GM20000 (cell line): ENCODE measurements around the gene PKMYT1.

Source experiments
- DNase-seq: peaks from one replicate; pipeline ENCODE4 v3.0.0; 2012; ENCODE audit warnings: low spot score
- TF ChIP-seq, protein P1 (sequence below): IDR thresholded peaks from 2 replicates; pipeline ENCODE4 v1.5.1; 2012; ENCODE audit warnings: mild to moderate bottlenecking, control low read depth; ENCODE audit errors: extremely low read depth, missing control alignments

PKMYT1 gene

GRCh38 chr16:2925951-2926649, 54.1 kb downstream of the PKMYT1 start:
- TF ChIP-seq, protein P1, sequence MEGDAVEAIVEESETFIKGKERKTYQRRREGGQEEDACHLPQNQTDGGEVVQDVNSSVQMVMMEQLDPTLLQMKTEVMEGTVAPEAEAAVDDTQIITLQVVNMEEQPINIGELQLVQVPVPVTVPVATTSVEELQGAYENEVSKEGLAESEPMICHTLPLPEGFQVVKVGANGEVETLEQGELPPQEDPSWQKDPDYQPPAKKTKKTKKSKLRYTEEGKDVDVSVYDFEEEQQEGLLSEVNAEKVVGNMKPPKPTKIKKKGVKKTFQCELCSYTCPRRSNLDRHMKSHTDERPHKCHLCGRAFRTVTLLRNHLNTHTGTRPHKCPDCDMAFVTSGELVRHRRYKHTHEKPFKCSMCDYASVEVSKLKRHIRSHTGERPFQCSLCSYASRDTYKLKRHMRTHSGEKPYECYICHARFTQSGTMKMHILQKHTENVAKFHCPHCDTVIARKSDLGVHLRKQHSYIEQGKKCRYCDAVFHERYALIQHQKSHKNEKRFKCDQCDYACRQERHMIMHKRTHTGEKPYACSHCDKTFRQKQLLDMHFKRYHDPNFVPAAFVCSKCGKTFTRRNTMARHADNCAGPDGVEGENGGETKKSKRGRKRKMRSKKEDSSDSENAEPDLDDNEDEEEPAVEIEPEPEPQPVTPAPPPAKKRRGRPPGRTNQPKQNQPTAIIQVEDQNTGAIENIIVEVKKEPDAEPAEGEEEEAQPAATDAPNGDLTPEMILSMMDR, result no peak
- no peak for DNase-seq

- no peak for DNase-seq
- TF ChIP-seq, protein P1, result no peak
Measured at GRCh38 chr16:2924901-2925755, 55.1 kb downstream of the PKMYT1 start.

DNA sequence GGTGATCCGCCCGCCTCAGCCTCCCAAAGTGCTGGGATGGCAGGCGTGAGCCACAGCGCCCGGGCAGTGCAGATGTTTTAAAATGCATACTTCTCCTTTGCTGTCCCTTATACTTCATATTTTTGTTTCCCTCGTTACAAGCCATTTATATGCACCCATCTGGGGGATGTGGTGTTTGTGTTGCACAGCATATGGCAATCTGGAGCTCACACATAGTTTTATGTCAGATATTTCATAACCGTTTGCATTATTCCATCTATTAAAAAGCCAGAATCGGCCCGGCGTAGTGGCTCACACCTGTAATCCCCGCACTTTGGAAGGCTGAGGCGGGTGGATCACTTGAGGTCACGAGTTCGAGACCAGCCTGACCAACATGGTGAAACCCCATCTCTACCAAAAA, 56.8 kb downstream of the PKMYT1 start:
- DNase-seq, result no peak
- TF ChIP-seq, protein P1, result no peak
